Measurements from ENCODE around the gene MARS2.
"Not testable (repeated sequence)": the region's sequence is repeated elsewhere in the genome, so short reads cannot be mapped to it uniquely, and the experiment has no call there.

MARS2 gene

DNA sequence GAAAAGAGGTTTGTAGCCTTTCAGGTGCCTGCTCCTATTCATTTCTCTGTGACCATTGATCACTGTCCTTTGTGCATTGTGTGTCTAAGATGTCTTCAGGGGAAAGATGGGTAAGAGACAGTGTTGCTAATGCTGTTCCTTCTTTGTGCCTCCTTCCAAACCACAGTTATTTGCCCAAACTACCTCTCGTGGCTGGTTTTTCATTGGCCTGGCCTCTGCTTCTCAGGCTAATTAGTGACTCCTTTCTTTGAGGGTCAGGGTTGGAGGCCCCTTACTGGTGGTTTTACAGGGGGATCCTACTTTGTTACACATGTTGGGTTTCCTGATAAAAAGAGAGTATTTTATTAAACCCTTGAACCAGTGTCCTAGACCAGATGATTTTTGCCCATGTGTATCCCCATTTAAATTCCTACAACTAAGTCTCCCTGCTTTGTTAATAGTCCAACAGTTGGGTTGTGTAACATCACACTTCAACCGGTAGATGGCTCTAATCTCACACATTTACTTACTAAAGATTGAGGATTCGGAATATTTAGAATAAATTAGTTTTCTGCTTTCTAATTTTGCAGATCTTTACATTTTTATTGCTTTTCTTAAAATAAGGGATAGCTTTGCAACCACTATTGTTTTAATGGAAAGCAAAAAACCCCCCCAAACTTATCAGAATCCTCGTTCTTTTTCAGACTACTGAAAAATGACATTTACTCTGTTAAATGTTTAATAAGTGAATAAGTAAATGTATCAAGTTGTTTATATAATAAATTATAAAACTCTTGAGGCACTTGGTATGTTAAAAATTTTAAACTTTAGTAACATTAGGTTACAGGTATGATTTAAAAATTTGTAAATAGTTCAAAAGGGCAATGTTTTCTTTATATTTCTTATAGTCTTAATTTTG, 2.4 kb downstream of the MARS2 start:
- no peak for DNase-seq

GRCh38 chr2:197708331-197708730, 3.2 kb downstream of the MARS2 start:
- DNase-seq: no peak

- DNase-seq: not testable (repeated sequence)
Measured at GRCh38 chr2:197709140-197709539, 4.0 kb downstream of the MARS2 start.

- no peak for DNase-seq
Measured at GRCh38 chr2:197710424-197711042, 5.4 kb downstream of the MARS2 start.

DNA sequence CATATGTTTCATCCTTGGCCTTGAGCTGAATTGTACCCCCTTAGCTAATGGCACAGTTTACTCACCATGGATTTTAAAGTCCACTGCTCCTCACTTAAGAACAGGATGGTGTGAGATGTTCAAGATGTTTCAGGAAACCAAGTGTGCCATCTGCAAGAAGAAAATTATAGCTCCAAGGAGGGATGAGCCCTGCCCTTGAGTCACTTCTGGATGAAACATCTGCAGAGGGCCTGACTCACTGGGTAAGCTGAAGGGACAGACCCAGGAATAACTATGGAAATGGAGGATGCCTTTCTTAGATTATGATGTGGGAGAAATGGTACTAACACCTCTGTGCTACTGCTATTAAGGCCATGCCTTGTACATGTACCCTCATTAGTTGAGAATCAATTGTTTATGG, 6.4 kb downstream of the MARS2 start:
- DNase-seq: no peak

DNA sequence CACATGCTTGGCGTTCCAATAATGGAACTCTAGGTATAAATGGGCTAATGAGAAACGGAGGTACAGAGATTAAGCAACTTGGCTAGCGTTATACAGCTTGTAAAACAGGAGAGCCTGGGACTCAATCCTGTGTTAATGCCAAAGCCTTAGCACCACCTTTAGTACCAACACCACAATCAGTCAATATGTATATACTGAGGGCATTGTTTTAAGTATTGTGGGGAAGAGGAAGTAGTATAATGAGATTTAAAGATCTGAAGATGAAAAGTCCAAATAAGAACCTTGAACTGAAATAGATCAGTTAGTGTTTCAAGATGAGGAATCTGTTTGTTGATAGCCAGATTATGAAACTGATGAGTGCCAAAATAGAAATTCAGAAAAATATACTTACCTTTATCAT, 8.1 kb downstream of the MARS2 start:
- DNase-seq: no peak

DNA sequence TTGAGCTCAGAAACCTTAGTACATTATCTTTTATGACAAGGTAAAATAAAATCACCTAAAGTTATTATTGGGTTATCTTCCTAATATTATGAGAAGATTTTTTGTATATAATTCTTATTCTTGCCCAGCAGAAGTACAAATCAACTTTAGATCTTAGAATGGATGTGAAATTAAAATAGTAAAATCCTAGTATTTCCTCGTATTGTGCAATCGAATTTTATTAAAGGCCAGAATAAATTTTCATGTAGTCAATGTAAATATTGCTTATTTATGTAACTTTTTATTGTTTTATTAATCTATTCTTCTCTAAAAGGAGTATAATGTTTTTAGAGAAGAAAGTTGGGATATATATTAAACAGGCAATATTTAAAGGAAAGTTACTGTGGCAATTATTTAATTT, 12.7 kb downstream of the MARS2 start:
- DNase-seq: no peak

- DNase-seq: no peak
Measured at GRCh38 chr2:197727011-197727410, 21.8 kb downstream of the MARS2 start.

DNA sequence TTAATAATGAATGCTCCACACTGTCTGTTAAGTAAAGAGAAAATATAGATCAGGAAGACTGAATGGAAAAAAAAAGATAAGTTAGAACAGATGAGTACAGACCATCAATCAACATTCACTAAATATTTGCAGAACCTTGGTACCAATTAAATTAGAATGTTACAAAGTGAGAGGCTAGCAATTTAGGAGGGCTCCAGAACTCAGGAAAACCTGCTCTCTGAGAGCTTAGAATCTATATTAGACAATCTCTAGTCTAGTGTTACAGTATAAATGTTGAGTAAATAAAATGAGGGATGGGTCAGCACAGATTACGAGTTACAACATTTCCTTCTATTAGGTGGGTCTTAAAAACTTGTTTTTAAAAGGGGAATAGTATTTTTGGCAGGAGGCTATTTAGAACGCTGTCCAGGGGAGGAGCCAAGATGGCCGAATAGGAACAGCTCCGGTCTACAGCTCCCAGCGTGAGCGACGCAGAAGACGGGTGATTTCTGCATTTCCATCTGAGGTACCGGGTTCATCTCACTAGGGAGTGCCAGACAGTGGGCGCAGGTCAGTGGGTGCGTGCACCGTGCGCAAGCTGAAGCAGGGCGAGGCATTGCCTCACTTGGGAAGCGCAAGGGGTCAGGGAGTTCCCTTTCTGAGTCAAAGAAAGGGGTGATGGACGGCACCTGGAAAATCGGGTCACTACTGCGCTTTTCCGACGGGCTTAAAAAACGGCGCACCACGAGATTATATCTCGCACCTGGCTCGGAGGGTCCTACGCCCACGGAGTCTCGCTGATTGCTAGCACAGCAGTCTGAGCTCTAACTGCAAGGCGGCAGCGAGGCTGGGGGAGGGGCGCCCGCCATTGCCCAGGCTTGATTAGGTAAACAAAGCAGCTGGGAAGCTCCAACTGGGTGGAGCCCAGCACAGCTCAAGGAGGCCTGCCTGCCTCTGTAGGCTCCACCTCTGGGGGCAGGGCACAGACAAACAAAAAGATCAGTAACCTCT, 23.7 kb downstream of the MARS2 start:
- DNase-seq: not testable (repeated sequence)

DNA sequence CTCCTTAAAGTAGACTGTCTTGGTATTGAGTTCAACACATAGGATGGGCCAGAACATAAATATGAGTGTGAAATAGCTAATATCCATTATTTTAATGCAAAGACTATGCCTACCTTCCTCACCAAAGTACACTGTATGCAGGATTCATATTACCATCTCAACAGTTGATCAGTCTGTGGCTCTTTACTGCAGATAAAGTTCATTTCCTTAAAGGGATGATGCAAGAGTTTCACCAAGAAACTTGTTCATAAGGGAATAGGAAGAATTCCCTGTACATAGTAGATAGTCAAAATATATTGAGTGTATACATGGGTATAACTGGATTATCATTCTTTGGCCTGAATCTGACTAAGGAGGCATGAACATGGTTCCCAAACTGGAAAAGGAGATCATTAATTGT, 35.0 kb downstream of the MARS2 start:
- no peak for DNase-seq
